ENCODE data around the gene ZKSCAN5.

GRCh38 chr7:99561737-99562051 is 57.2 kb downstream of the ZKSCAN5 start:
- TF ChIP-seq TAF1 (IDR thresholded peaks at IDR 0.05; ENCODE audit: borderline replicate concordance, insufficient read depth, low read length) (no peak), POLR2AphosphoS5 (IDR thresholded peaks at IDR 0.05; ENCODE audit: low read depth, low read length) (no peak)
- TF ChIP-seq, protein P1, sequence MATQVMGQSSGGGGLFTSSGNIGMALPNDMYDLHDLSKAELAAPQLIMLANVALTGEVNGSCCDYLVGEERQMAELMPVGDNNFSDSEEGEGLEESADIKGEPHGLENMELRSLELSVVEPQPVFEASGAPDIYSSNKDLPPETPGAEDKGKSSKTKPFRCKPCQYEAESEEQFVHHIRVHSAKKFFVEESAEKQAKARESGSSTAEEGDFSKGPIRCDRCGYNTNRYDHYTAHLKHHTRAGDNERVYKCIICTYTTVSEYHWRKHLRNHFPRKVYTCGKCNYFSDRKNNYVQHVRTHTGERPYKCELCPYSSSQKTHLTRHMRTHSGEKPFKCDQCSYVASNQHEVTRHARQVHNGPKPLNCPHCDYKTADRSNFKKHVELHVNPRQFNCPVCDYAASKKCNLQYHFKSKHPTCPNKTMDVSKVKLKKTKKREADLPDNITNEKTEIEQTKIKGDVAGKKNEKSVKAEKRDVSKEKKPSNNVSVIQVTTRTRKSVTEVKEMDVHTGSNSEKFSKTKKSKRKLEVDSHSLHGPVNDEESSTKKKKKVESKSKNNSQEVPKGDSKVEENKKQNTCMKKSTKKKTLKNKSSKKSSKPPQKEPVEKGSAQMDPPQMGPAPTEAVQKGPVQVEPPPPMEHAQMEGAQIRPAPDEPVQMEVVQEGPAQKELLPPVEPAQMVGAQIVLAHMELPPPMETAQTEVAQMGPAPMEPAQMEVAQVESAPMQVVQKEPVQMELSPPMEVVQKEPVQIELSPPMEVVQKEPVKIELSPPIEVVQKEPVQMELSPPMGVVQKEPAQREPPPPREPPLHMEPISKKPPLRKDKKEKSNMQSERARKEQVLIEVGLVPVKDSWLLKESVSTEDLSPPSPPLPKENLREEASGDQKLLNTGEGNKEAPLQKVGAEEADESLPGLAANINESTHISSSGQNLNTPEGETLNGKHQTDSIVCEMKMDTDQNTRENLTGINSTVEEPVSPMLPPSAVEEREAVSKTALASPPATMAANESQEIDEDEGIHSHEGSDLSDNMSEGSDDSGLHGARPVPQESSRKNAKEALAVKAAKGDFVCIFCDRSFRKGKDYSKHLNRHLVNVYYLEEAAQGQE (IDR thresholded peaks at IDR 0.05; ENCODE audit: insufficient read depth in 1 of 2, low read depth in 2 of 2, low read length in 2 of 2), result no peak
